AG04449 (cell line): ENCODE data around the gene SH2B2.

ENCODE experiments used
- CTCF ChIA-PET: fragments of 350-600 bp; formaldehyde crosslinking; extraction: SDS; loops from one replicate; lab custom pipeline; 2021; ENCODE audit warnings: antibody characterized with exemption; lab: Yijun Ruan, JAX
- POLR2A ChIA-PET: fragments of 400-600, 350-600 bp; formaldehyde crosslinking; extraction: SDS; loops from one replicate; lab custom pipeline; 2020; ENCODE audit warnings: antibody characterized with exemption, inconsistent platforms; lab: Yijun Ruan, JAX
- DNase-seq: peaks from one replicate; pipeline ENCODE4 v3.0.0-alpha.2; 2010; ENCODE audit warnings: low read depth, low spot score
- H3K4me3 ChIP-seq: 2 replicates; pipeline ENCODE4 v1.5.1; 2011; ENCODE audit warnings: low read depth, mild to moderate bottlenecking, control low read depth, low read length
- TF ChIP-seq, protein P1 (sequence below): IDR thresholded peaks from one replicate; pipeline ENCODE4 v1.5.1; 2011; ENCODE audit warnings: mild to moderate bottlenecking, moderate library complexity, low read length, control low read depth, inconsistent platforms; ENCODE audit not compliant: insufficient read depth; ENCODE audit errors: missing control alignments

The SH2B2 gene

DNA sequence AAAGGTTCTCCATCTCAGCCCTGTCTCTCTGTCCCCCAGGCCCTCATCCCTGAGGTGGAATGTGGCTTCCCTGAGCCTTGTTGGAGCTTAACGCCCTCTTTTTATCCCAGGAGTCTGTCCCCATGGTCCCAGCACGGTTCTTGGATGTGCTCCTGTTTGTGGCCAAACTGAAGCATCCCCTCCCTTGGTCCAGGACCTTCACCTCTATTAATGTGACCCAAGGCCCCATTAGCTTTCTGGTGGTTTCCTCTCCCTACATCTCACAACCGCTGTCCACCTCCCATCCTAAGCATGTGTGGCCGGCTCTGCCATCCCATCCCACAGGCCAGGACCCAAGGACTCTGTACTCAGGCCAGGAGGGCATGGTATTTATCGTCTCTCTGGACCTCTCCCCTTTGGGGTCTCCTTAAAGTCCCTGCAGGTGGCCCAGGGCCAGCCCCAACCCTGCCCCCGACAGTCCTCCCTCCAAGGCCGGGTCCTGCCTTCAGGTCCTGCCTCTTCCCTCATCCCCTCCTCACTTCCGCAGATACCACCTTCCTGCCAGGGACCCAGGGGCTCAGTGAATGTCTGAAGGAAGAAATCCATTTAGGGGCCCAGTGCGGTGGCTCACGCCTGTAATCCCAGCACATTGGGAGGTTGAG lies 15.4 kb upstream of the SH2B2 start:
- no peak overlapping the region for H3K4me3 ChIP-seq
- TF ChIP-seq, protein P1, sequence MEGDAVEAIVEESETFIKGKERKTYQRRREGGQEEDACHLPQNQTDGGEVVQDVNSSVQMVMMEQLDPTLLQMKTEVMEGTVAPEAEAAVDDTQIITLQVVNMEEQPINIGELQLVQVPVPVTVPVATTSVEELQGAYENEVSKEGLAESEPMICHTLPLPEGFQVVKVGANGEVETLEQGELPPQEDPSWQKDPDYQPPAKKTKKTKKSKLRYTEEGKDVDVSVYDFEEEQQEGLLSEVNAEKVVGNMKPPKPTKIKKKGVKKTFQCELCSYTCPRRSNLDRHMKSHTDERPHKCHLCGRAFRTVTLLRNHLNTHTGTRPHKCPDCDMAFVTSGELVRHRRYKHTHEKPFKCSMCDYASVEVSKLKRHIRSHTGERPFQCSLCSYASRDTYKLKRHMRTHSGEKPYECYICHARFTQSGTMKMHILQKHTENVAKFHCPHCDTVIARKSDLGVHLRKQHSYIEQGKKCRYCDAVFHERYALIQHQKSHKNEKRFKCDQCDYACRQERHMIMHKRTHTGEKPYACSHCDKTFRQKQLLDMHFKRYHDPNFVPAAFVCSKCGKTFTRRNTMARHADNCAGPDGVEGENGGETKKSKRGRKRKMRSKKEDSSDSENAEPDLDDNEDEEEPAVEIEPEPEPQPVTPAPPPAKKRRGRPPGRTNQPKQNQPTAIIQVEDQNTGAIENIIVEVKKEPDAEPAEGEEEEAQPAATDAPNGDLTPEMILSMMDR: no peak
- POLR2A ChIA-PET: no interaction called here
- CTCF ChIA-PET: interaction anchor here (0.8 to 6.2 kb wide), 19 partner anchors 12 to 907 kb away, joined by 3 to 98 read pairs (median 3); partner anchors contain the start of gene PRKRIP1
- no peak for DNase-seq

DNA sequence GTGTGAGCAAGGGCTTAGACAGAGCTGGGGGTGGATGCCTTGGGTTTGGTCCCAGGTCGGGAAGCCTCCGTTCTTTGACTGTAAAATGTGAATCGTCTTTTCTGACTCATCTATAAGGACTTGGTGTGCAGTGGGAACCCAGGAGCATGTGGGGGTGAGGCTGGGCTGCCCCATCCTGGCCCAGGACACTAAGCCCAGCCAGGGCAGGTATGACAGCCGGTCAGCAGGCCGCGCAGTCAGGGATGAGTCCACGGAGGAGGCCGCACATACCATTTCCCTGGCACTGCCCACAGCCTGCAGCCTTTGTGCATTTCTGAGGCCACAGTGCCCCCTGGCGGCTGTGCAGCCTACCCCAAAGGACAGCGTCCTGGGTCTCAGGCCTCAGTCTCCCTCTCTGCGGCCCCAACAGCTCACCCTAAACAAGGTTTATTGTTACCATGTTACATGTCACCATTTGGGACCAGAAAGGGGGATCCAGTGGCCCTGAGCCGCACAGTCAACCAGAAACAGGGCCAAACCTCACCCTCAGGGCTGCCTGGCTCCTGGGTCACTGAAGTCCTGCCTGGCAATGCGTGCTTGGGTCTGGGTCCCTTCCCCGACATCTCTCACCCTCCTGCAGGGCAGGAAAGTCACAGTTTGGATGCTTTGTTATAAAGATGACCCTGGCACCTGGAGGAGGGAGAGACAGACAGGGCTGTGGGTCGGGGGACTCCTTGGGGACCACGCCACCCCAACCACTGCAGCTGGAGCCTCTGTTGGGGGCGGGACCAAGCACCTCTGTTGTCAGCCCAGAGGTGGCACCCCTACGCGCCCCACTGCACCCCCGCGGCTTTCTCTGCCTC lies 14.4 kb upstream of the SH2B2 start:
- POLR2A ChIA-PET: no interaction called here

DNA sequence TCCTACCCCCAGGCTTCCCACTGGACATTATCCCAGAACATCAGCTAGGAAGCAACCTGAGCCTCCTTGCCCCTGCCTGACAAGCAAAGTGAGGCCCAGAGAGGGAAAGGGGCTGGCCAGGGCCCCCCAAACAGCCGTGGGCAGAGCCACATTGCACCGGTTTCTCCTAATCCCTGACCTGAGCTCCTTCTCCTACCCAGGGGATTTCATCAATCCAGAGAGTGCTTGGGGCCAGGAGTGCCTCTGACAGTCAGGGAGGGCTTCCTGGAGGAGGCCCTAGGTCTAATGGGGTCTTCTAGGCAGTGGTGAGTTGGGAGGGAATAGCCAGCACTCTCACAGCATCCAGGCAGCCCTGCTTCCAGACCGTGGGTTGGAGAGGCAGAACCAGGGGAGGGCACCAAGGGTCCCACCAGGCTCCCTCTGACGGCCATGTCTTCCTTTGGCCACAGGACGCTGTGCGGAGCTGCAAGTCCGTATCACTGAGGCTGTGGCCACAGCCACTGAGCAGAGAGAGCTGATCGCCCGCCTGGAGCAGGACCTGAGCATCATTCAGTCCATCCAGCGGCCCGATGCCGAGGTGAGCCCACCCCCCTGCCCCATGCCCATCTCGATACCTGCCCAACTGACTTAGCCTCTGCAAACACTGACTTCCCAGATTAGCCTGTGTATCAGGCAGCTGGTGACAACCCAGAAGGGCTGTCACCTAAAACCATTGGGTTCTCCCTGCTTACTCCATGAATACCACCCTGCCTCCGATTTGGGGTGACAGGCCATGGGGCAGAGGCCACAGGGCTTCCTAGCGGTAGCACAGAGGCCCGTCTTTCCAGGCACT lies 13.5 kb upstream of the SH2B2 start:
- no peak for DNase-seq
- CTCF ChIA-PET: interaction anchor here (0.6 to 6.2 kb wide), 31 partner anchors 8 to 1126 kb away, joined by 3 to 98 read pairs (median 4); partner anchors contain the start of gene PRKRIP1
- no peak overlapping the region for H3K4me3 ChIP-seq
- TF ChIP-seq, protein P1: no peak
- POLR2A ChIA-PET: interaction anchor here (1.3 kb wide), 1 partner anchor 123 kb away, joined by 3 read pairs; the partner anchor contains the start of gene PRKRIP1

More for the DNA sequence above, 14.4 kb upstream of the SH2B2 start:
- TF ChIP-seq, protein P1: peak; percentile 88
- DNase-seq: peak; percentile 19
- H3K4me3 ChIP-seq: no peak overlapping the region
- CTCF ChIA-PET: interaction anchor here (0.7 to 6.2 kb wide), 34 partner anchors 8 to 1125 kb away, joined by 3 to 98 read pairs (median 4); partner anchors contain the start of gene PRKRIP1

DNA sequence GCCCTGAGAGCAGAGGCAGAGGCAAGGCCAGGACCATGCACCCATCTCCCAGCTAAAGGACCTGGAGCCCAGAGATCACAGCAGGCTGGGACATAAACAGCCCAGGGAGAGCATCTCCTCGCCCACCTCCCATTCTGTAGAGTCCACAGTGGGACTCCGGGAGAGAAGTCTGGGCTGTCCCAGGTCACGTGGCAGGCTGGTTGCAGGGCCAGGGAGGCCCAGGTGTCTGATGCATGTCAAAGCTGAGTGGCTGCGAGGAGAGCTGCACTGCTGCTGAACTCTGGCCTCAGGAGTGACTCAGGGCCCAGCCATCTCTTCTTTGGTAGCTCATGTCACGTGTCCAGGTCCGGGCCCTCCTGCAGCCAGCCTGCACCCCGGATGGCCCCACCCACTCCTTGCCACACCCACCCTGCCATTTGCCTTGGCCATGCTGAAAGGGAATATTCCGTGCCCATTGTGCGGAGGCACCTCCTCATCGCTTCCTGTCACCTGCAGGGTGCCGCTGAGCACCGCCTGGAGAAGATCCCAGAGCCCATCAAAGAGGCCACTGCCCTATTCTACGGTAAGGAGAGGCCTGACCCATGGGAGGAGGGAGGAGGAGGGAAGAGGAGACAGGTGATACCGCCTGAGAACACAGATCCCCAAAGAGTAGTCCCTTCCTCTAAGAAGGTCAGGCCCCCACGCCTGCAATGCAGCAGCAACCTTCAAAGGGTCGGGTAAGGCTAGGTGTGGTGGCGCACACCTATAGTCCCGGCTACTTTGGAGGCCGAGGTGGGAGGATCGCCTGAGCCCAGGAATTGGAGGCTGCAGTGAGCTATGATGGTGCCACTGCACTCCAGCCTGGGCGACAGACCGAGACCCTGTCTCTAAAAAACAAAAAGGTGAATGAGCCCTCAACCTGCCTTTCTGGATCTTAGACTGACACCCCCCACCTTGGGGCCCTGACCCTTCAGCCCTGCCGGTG lies 12.6 kb upstream of the SH2B2 start:
- POLR2A ChIA-PET: interaction anchor here (1.3 kb wide), 1 partner anchor 122 kb away, joined by 3 read pairs; the partner anchor contains the start of gene PRKRIP1
- no peak for DNase-seq
- CTCF ChIA-PET: interaction anchor here (0.6 to 6.2 kb wide), 13 partner anchors 8 to 737 kb away, joined by 3 to 98 read pairs (median 4); no protein-coding TSS in a partner anchor

More for the DNA sequence above, 12.6 kb upstream of the SH2B2 start:
- no peak overlapping the region for H3K4me3 ChIP-seq
- TF ChIP-seq, protein P1: no peak
